ENCODE results near the gene CPAMD8.

DNA sequence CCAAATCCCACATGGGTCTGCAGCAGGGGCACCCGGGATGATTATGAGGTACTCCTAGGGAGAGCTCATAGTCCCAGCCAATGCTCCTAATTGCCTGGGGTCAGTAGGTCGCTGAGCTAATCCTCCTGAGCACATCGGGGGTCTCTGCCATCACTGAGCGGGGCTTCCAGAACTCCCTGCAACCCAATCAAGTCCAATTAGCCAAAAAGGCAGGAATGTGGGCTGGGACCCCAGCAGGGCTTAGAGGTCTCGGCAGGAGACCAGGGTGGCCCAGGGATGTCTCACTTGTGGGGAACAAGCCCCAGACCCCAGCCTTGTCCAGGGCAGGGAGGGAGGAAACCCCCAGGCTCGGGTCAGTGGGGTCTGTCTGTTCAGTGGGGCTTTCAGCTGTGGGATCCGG lies 17.1 kb upstream of the CPAMD8 start:
- TF ChIP-seq POLR2AphosphoS5 (IDR thresholded peaks at IDR 0.05), result no peak
- TF ChIP-seq, protein P1, sequence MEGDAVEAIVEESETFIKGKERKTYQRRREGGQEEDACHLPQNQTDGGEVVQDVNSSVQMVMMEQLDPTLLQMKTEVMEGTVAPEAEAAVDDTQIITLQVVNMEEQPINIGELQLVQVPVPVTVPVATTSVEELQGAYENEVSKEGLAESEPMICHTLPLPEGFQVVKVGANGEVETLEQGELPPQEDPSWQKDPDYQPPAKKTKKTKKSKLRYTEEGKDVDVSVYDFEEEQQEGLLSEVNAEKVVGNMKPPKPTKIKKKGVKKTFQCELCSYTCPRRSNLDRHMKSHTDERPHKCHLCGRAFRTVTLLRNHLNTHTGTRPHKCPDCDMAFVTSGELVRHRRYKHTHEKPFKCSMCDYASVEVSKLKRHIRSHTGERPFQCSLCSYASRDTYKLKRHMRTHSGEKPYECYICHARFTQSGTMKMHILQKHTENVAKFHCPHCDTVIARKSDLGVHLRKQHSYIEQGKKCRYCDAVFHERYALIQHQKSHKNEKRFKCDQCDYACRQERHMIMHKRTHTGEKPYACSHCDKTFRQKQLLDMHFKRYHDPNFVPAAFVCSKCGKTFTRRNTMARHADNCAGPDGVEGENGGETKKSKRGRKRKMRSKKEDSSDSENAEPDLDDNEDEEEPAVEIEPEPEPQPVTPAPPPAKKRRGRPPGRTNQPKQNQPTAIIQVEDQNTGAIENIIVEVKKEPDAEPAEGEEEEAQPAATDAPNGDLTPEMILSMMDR (IDR thresholded peaks at IDR 0.05), result no peak

Data from suprapubic skin (tissue), 3 donors.